H54 (cell line): Measurements from ENCODE around the gene GPR137.

Experiments used
- DNase-seq: peaks from one replicate; pipeline ENCODE4 v3.0.0; 2011; ENCODE audit warnings: low spot score, mixed read lengths; ENCODE audit not compliant: insufficient read length
- FAIRE-seq: peaks from 3 replicates; lab custom pipeline; 2011; peaks lifted over from hg19 to GRCh38; lab: Jason Lieb, UNC
- POLR2A ChIP-seq: IDR thresholded peaks from 2 replicates; pipeline ENCODE4 v1.6.1; 2011; ENCODE audit warnings: low read depth, mild to moderate bottlenecking, low read length

GPR137 gene

GRCh38 chr11:64281957-64282770, 3.5 kb upstream of the GPR137 start:
- DNase-seq: no peak
- no peak for FAIRE-seq
- TF ChIP-seq POLR2A: no peak

DNA sequence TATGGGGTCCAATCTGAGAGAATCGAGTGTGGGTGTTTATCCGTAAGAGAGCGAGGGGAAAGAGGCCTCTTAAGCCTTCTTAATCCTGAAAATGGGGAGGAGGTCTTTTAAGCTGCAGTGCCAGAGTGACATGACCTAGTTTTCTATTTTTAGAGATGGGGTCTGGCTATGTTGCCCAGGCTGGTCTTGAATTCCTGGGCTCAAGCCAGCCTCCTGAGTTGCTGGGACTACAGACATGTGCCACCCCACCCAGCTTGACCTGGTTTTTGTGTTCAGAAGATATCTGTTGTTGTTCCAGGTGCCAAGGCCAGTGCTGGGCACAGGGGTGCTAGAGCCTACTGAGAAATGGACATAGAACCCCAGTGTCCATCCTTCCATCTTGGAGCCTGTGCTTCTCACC, 2.6 kb upstream of the GPR137 start:
- no peak for TF ChIP-seq POLR2A
- no peak for FAIRE-seq
- DNase-seq: no peak

GRCh38 chr11:64284048-64284961, 1.3 kb upstream of the GPR137 start, which contains the start of gene BAD:
TSS of gene BAD (minus strand) at chr11:64284665. CDS start at chr11:64284368, 297 bp downstream.
- DNase-seq: peak; percentile 98
- no peak for FAIRE-seq
- TF ChIP-seq POLR2A: peak; percentile 51; the same call in 1 of the 2 replicates

GRCh38 chr11:64285885-64286800, 495 bp downstream of the GPR137 start:
- DNase-seq (no peak), FAIRE-seq (no peak)
- no peak for TF ChIP-seq POLR2A

- no peak for TF ChIP-seq POLR2A
- FAIRE-seq (no peak), DNase-seq (no peak)
Measured at GRCh38 chr11:64286801-64287159, 1.1 kb downstream of the GPR137 start.

DNA sequence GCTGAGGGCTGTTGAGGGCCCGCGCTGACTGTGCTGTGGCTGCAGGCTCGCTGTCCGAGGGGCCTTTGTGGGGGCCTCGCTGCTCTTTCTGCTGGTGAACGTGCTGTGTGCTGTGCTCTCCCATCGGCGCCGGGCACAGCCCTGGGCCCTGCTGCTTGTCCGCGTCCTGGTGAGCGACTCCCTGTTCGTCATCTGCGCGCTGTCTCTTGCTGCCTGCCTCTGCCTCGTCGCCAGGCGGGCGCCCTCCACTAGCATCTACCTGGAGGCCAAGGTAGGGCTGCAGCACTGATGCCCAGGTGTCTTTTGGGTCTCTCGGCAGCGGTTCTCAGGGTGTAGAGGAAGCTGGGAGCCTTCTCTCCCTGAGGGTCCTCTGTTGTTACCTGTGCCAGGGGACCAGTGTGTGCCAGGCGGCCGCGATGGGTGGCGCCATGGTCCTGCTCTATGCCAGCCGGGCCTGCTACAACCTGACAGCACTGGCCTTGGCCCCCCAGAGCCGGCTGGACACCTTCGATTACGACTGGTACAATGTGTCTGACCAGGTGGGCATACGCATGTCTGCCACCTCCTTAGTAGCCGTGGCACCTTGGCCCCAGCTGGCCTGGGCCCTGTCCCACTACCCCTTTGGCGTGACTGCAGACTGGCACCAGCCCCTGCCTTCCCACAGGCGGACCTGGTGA, 2.2 kb downstream of the GPR137 start:
- no peak for TF ChIP-seq POLR2A
- FAIRE-seq: no peak

GRCh38 chr11:64288353-64288750, 2.7 kb downstream of the GPR137 start:
- no peak for TF ChIP-seq POLR2A
- DNase-seq (no peak), FAIRE-seq (no peak)

More for the DNA sequence above, 2.2 kb downstream of the GPR137 start:
- DNase-seq: no peak

DNA sequence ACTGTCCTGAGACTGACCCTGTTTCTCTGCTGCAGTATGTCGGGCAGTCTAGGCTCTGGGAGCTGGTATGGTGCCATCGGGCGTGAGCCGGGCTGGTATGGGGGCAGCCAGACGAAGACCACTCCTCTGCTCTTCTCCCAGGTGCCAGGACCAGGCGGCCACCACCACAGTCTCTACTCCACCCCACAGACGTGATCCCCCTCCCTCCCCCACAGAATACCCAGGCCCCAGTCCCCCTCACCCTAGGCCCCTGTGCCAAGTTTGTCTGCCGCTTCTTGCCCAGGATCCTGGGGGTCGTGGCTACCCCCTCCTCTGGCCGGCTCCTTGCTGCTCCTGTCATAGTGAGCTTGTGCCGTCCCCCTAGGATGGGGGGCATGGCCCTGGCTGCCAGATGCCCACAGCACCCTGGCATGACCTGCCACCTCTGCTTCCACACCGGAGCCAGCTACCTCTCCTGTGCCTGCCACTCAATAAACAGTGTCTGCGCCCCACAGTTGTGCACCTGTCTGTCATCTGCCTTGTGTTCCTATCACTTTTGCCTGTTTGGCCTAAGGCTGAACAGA, 3.4 kb downstream of the GPR137 start:
- DNase-seq: no peak
- FAIRE-seq: no peak
- TF ChIP-seq POLR2A: no peak

- no peak for DNase-seq
- no peak for TF ChIP-seq POLR2A
- no peak for FAIRE-seq
Measured at GRCh38 chr11:64290352-64291261, 5.0 kb downstream of the GPR137 start.

- FAIRE-seq: no peak
- no peak for DNase-seq
- TF ChIP-seq POLR2A: no peak
Measured at GRCh38 chr11:64291262-64291751, 5.7 kb downstream of the GPR137 start, which contains the start of gene KCNK4. TSS of gene KCNK4 (plus strand) at chr11:64291302. CDS start at chr11:64293019, 1,717 bp downstream.

DNA sequence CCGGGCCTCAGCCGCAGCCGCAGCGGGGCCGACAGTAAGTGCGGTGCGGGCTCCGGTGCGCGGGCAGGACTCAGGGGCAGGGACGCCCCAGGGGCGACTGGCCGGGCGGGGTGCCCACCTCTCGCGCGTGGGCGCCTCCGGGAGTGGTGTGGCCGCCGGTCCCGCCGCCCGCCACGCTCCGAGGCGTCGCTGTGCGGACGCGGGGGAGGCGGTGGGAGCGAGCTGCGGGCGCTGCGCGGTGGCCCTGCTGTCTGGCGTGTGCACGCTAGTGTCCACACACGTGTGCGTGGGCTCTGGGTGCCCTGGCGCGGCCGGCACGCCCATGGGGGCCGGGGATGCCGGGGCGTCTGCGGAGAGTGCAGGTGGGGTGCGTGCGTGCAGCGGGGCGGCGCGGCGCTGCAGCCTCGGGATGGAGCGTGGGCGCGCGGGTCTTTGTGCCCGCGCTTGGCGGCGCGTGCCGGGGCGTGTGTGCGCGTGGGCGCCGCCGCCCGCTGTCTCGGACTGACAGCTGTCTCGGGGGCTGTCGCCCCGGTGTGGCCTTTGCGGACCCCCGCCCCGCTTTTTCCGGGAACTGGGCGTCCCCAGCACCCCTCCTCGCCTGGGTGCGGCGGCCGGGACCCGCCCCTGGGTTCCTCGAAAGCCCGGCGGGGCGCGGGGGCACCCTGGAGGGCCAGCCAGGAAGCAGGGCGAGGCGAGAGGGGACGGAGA, 6.3 kb downstream of the GPR137 start:
- no peak for TF ChIP-seq POLR2A
- no peak for FAIRE-seq
- DNase-seq: no peak
